ACC112 (cell line): ENCODE measurements around the gene ACACA.

Experiments
- H2AFZ ChIP-seq: fragments of 200-600 bp; sonication (generic); one replicate; pipeline ENCODE4 v1.6.0; 2017; ENCODE audit warnings: antibody characterized with exemption, low read length; ENCODE audit not compliant: unreplicated experiment
- H3K27ac ChIP-seq: fragments of 200-600 bp; sonication (generic); 2 replicates; pipeline ENCODE4 v1.5.1; 2014; ENCODE audit warnings: low read depth, mild to moderate bottlenecking, antibody characterized with exemption, low read length, moderate library complexity
- H3K27me3 ChIP-seq: fragments of 200-600 bp; sonication (generic); 2 replicates; pipeline ENCODE4 v1.6.1; 2014; ENCODE audit warnings: mild to moderate bottlenecking, antibody characterized with exemption, low read length, moderate library complexity, mixed read lengths; ENCODE audit not compliant: insufficient read depth
- H3K36me3 ChIP-seq: fragments of 200-600 bp; sonication (generic); 2 replicates; pipeline ENCODE4 v1.6.1; 2016; ENCODE audit warnings: mild to moderate bottlenecking, antibody characterized with exemption, low read length, moderate library complexity, mixed read lengths; ENCODE audit not compliant: insufficient read depth
- H3K4me1 ChIP-seq: fragments of 200-600 bp; sonication (generic); one replicate; pipeline ENCODE4 v1.6.1; 2016; ENCODE audit warnings: low read length, mixed read lengths; ENCODE audit not compliant: insufficient read depth, unreplicated experiment, control insufficient read depth
- H3K4me3 ChIP-seq: fragments of 200-600 bp; sonication (generic); 2 replicates; pipeline ENCODE4 v1.5.1; 2014; ENCODE audit warnings: mild to moderate bottlenecking, low read depth, low read length
- H3K79me2 ChIP-seq: fragments of 200-600 bp; sonication (generic); one replicate; pipeline ENCODE4 v1.6.0; 2016; ENCODE audit warnings: low read length; ENCODE audit not compliant: control insufficient read depth, unreplicated experiment, insufficient read depth

The ACACA gene

GRCh38 chr17:37090941-37091340 is 315.7 kb downstream of the ACACA start:
- H3K27me3 ChIP-seq, result no peaks in the 10 kb centered on the region
- H2AFZ ChIP-seq, result no peak overlapping the region
- no peaks in the 10 kb centered on the region for H3K79me2 ChIP-seq
- H3K4me1 ChIP-seq, result no peaks in the 10 kb centered on the region
- H3K36me3 ChIP-seq, result peaks cover 16% of the 10 kb centered on the region; the same call in 1 of the 2 replicates
- no peak overlapping the region for H3K27ac ChIP-seq
- no peak overlapping the region for H3K4me3 ChIP-seq

- Histone ChIP-seq H3K4me1 (no peaks in the 10 kb centered on the region), H3K36me3 (peaks cover 16% of the 10 kb centered on the region; the same call in 1 of the 2 replicates), H2AFZ (no peak overlapping the region), H3K79me2 (no peaks in the 10 kb centered on the region), H3K4me3 (no peak overlapping the region), H3K27me3 (no peaks in the 10 kb centered on the region), H3K27ac (no peak overlapping the region)
Observed at GRCh38 chr17:37089956-37090355, 316.7 kb downstream of the ACACA start.

- Histone ChIP-seq H2AFZ (no peak overlapping the region), H3K4me1 (no peaks in the 10 kb centered on the region), H3K4me3 (no peak overlapping the region), H3K27me3 (no peaks in the 10 kb centered on the region), H3K79me2 (no peaks in the 10 kb centered on the region), H3K27ac (no peak overlapping the region), H3K36me3 (peaks cover 16% of the 10 kb centered on the region; the same call in 1 of the 2 replicates)
Observed at GRCh38 chr17:37088913-37089312, 317.7 kb downstream of the ACACA start.

GRCh38 chr17:37088459-37088858 is 318.2 kb downstream of the ACACA start:
- Histone ChIP-seq H2AFZ (no peak overlapping the region), H3K27me3 (no peaks in the 10 kb centered on the region), H3K4me3 (no peak overlapping the region), H3K79me2 (no peaks in the 10 kb centered on the region), H3K36me3 (peaks cover 16% of the 10 kb centered on the region; the same call in 1 of the 2 replicates), H3K4me1 (no peaks in the 10 kb centered on the region), H3K27ac (no peak overlapping the region)

GRCh38 chr17:37087683-37088082 is 319.0 kb downstream of the ACACA start:
- no peak overlapping the region for H2AFZ ChIP-seq
- no peaks in the 10 kb centered on the region for H3K27me3 ChIP-seq
- H3K4me1 ChIP-seq, result no peaks in the 10 kb centered on the region
- H3K4me3 ChIP-seq, result no peak overlapping the region
- H3K27ac ChIP-seq, result no peak overlapping the region
- H3K36me3 ChIP-seq, result peaks cover 16% of the 10 kb centered on the region; the same call in 1 of the 2 replicates
- H3K79me2 ChIP-seq, result no peaks in the 10 kb centered on the region

GRCh38 chr17:37086948-37087347 is 319.7 kb downstream of the ACACA start:
- peaks cover 16% of the 10 kb centered on the region; the same call in 1 of the 2 replicates for H3K36me3 ChIP-seq
- no peak overlapping the region for H3K4me3 ChIP-seq
- no peaks in the 10 kb centered on the region for H3K4me1 ChIP-seq
- H2AFZ ChIP-seq, result no peak overlapping the region
- H3K27ac ChIP-seq, result no peak overlapping the region
- no peaks in the 10 kb centered on the region for H3K79me2 ChIP-seq
- H3K27me3 ChIP-seq, result no peaks in the 10 kb centered on the region

GRCh38 chr17:37086334-37086733 is 320.3 kb downstream of the ACACA start:
- H3K4me1 ChIP-seq, result no peaks in the 10 kb centered on the region
- no peaks in the 10 kb centered on the region for H3K79me2 ChIP-seq
- H3K27me3 ChIP-seq, result no peaks in the 10 kb centered on the region
- H3K4me3 ChIP-seq, result no peak overlapping the region
- no peak overlapping the region for H2AFZ ChIP-seq
- peaks cover 16% of the 10 kb centered on the region; the same call in 1 of the 2 replicates for H3K36me3 ChIP-seq
- no peak overlapping the region for H3K27ac ChIP-seq

- peaks cover 15% of the 10 kb centered on the region; the same call in 1 of the 2 replicates for H3K36me3 ChIP-seq
- H3K4me3 ChIP-seq, result no peak overlapping the region
- H3K27ac ChIP-seq, result no peak overlapping the region
Observed at GRCh38 chr17:37084372-37084771, 322.3 kb downstream of the ACACA start.

GRCh38 chr17:37083456-37083855 is 323.2 kb downstream of the ACACA start:
- no peak overlapping the region for H2AFZ ChIP-seq
- H3K4me1 ChIP-seq, result no peaks in the 10 kb centered on the region
- H3K36me3 ChIP-seq, result peaks cover 7% of the 10 kb centered on the region; the same call in 1 of the 2 replicates

More at GRCh38 chr17:37084372-37084771, 322.3 kb downstream of the ACACA start:
- no peaks in the 10 kb centered on the region for H3K4me1 ChIP-seq
- no peaks in the 10 kb centered on the region for H3K27me3 ChIP-seq
- H2AFZ ChIP-seq, result no peak overlapping the region
- H3K79me2 ChIP-seq, result no peaks in the 10 kb centered on the region

GRCh38 chr17:37082985-37083384 is 323.7 kb downstream of the ACACA start:
- H3K27ac ChIP-seq, result no peak overlapping the region

More at GRCh38 chr17:37083456-37083855, 323.2 kb downstream of the ACACA start:
- H3K27ac ChIP-seq, result no peak overlapping the region
- no peak overlapping the region for H3K4me3 ChIP-seq
- no peaks in the 10 kb centered on the region for H3K27me3 ChIP-seq
- H3K79me2 ChIP-seq, result no peaks in the 10 kb centered on the region

GRCh38 chr17:37082311-37082860 is 324.2 kb downstream of the ACACA start:
- H3K27me3 ChIP-seq, result no peaks in the 10 kb centered on the region
- peaks cover 4% of the 10 kb centered on the region; the same call in 1 of the 2 replicates for H3K36me3 ChIP-seq
- H3K27ac ChIP-seq, result no peak overlapping the region
- no peak overlapping the region for H2AFZ ChIP-seq
- no peaks in the 10 kb centered on the region for H3K4me1 ChIP-seq
- H3K4me3 ChIP-seq, result no peak overlapping the region
- no peaks in the 10 kb centered on the region for H3K79me2 ChIP-seq

More at GRCh38 chr17:37082985-37083384, 323.7 kb downstream of the ACACA start:
- H3K27me3 ChIP-seq, result no peaks in the 10 kb centered on the region
- H3K36me3 ChIP-seq, result peaks cover 4% of the 10 kb centered on the region; the same call in 1 of the 2 replicates
- no peak overlapping the region for H2AFZ ChIP-seq
- H3K4me3 ChIP-seq, result no peak overlapping the region
- H3K4me1 ChIP-seq, result no peaks in the 10 kb centered on the region
- H3K79me2 ChIP-seq, result no peaks in the 10 kb centered on the region
